ENCODE results near the gene MCM7. TPM values are rescaled to one million over a fixed set of nuclear protein-coding genes. Genes with fewer than 3 reads are reported as not detected.

The MCM7 gene
- total and polyA plus RNA-seq, 4 experiments from 2014 or later = 26.9 to 173 (median 97.2) TPM

DNA sequence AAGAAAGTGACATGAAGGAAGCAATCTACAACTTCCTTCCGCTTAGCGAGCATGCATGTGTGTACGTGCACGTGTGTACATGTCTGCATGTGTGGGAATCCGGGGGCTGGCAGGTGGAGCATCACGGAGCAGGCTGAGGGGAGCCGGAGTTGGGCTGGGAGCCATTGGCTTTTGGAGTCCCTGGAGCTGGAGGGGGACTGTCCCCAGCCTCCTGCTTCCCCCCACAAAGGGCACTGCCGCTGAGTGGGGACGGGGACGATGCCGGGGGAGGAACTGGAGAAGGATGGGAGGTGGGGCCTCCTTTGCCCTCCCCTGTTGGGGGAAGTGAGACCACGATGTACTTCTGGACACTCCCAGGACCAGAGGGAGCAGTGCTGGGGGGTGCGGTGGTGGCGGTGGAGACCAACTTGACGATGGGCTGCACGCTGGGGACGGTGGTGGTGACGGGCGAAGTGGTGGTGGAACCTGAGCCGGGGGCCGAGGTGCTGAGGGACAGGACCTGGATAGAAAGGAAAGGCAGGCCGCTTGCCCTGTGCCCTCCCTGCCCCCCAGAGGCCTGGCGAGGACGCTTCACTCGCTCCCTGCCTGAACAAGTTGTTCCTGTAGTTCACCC is 6.0 kb upstream of the MCM7 start:
- Histone ChIP-seq H3K4me1 (ENCODE audit: insufficient read depth, low read length) (peaks cover 3% of the 10 kb centered on the region), H3K4me3 (ENCODE audit: low read length in 2 of 2) (no peak overlapping the region), H3K36me3 (ENCODE audit: insufficient read depth, low read length) (peaks cover 37% of the 10 kb centered on the region), H3K9me3 (ENCODE audit: control insufficient read depth in 1 of 2, low read length in 2 of 2) (no peaks in the 10 kb centered on the region), H3K27me3 (ENCODE audit: insufficient read depth, low read length) (no peaks in the 10 kb centered on the region), H3K27ac (ENCODE audit: low read depth, low read length) (no peak overlapping the region)
- ChIA-PET POLR2A (ENCODE audit: partially characterized antibody) (no interaction called here), CTCF (ENCODE audit: partially characterized antibody) (interaction anchor here (1.0 kb wide), 1 partner anchor 116 kb away, joined by 3 read pairs; no protein-coding TSS in a partner anchor)
- intact Hi-C loops (cut with micrococcal nuclease) = no loop called here
- Mint-ChIP-seq H3K4me3 (no peak overlapping the region), H3K9me3 (no peaks in the 10 kb centered on the region), H3K36me3 (peaks cover 32 to 51% of the 10 kb centered on the region in 2 donors), H3K27me3 (no peaks in the 10 kb centered on the region), H3K4me1 (peaks cover 3 to 14% (median 5%) of the 10 kb centered on the region in 4 donors), H3K27ac (no peak overlapping the region)
- DNase-seq = no peak

DNA sequence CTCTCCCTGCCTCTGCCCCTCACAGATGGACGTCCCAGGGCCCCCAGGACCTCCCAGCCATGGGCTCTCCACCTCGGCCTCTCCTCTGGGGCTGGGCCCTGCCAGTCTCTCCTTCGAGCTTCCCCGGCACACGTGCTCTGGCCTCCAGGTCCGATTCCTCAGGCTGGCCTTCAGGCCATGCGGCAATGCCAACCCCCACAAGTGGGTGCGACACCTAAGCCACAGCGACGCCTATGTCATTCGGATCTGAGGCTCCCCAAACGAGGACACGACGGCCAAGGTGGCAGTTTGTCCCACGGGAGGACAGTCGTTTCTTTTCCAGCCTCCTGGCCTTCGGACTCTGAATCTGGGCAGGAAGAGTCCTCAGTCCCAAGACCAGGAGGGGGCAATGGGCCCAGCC is 5.4 kb upstream of the MCM7 start:
- H3K27me3 ChIP-seq (ENCODE audit: insufficient read depth, low read length) = no peaks in the 10 kb centered on the region
- intact Hi-C loops (cut with micrococcal nuclease) = no loop called here
- H3K27me3 Mint-ChIP-seq = no peaks in the 10 kb centered on the region
- no peak overlapping the region for H3K27ac Mint-ChIP-seq
- ChIA-PET POLR2A (ENCODE audit: partially characterized antibody) (interaction anchor here (8.2 kb wide), 1 partner anchor 17 kb away, joined by 175 read pairs; the partner anchor contains the start of genes CNPY4 and MBLAC1), CTCF (ENCODE audit: partially characterized antibody) (no interaction called here)
- H3K4me1 ChIP-seq (ENCODE audit: insufficient read depth, low read length) = peaks cover 8% of the 10 kb centered on the region
- H3K4me3 Mint-ChIP-seq = no peak overlapping the region
- no peak overlapping the region for H3K27ac ChIP-seq (ENCODE audit: low read depth, low read length)
- H3K9me3 ChIP-seq (ENCODE audit: control insufficient read depth in 1 of 2, low read length in 2 of 2) = no peaks in the 10 kb centered on the region
- peaks cover 32% of the 10 kb centered on the region for H3K36me3 ChIP-seq (ENCODE audit: insufficient read depth, low read length)
- no peak overlapping the region for H3K4me3 ChIP-seq (ENCODE audit: low read length in 2 of 2)
- no peak for DNase-seq
- H3K36me3 Mint-ChIP-seq = peaks cover 29 to 46% of the 10 kb centered on the region in 2 donors
- no peaks in the 10 kb centered on the region for H3K9me3 Mint-ChIP-seq
- H3K4me1 Mint-ChIP-seq = peaks cover 3 to 15% (median 6%) of the 10 kb centered on the region in 4 donors

DNA sequence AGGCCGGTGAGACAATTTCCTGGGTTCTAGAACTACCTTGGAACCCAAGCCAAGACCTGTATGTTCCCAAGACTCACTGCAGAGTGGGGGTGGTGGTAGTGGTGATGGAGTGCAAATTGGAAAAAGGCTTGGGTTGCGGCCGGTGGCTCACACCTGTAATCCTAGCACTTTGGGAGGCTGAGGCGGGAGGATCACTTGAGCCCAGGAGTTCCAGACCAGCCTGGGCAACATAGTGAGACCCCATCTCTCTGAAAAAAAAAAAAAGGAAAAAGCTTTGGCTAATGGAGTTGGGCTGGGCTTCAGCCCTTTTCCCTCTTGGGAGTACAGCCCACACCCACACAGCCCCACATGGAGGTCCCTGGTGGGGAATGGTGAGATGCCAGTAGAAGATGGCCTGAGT is 4.3 kb upstream of the MCM7 start:
- Histone ChIP-seq H3K4me3 (ENCODE audit: low read length in 2 of 2) (no peak overlapping the region), H3K27me3 (ENCODE audit: insufficient read depth, low read length) (no peaks in the 10 kb centered on the region), H3K9me3 (ENCODE audit: control insufficient read depth in 1 of 2, low read length in 2 of 2) (no peaks in the 10 kb centered on the region), H3K27ac (ENCODE audit: low read depth, low read length) (no peak overlapping the region), H3K36me3 (ENCODE audit: insufficient read depth, low read length) (peaks cover 23% of the 10 kb centered on the region), H3K4me1 (ENCODE audit: insufficient read depth, low read length) (peaks cover 8% of the 10 kb centered on the region)
- peaks cover 21 to 47% of the 10 kb centered on the region in 2 donors for H3K36me3 Mint-ChIP-seq
- ChIA-PET POLR2A (ENCODE audit: partially characterized antibody) (interaction anchor here (0.8 to 8.2 kb wide), 3 partner anchors 9 to 18 kb away, joined by 3 to 175 read pairs (median 4); partner anchors contain the start of genes CNPY4 and MBLAC1), CTCF (ENCODE audit: partially characterized antibody) (interaction anchor here (0.6 to 1.5 kb wide), 2 partner anchors 25 to 77 kb away, joined by 3 read pairs; no protein-coding TSS in a partner anchor)
- DNase-seq = no peak
- H3K9me3 Mint-ChIP-seq = no peaks in the 10 kb centered on the region
- peaks cover 3 to 18% (median 11%) of the 10 kb centered on the region in 4 donors for H3K4me1 Mint-ChIP-seq
- peak overlapping the region in 1 of 7 donors; percentile 19 for H3K27ac Mint-ChIP-seq
- intact Hi-C loops (cut with micrococcal nuclease) = no loop called here
- peaks cover 0 to under 1% of the 10 kb centered on the region in 2 donors for H3K27me3 Mint-ChIP-seq
- no peak overlapping the region for H3K4me3 Mint-ChIP-seq

DNA sequence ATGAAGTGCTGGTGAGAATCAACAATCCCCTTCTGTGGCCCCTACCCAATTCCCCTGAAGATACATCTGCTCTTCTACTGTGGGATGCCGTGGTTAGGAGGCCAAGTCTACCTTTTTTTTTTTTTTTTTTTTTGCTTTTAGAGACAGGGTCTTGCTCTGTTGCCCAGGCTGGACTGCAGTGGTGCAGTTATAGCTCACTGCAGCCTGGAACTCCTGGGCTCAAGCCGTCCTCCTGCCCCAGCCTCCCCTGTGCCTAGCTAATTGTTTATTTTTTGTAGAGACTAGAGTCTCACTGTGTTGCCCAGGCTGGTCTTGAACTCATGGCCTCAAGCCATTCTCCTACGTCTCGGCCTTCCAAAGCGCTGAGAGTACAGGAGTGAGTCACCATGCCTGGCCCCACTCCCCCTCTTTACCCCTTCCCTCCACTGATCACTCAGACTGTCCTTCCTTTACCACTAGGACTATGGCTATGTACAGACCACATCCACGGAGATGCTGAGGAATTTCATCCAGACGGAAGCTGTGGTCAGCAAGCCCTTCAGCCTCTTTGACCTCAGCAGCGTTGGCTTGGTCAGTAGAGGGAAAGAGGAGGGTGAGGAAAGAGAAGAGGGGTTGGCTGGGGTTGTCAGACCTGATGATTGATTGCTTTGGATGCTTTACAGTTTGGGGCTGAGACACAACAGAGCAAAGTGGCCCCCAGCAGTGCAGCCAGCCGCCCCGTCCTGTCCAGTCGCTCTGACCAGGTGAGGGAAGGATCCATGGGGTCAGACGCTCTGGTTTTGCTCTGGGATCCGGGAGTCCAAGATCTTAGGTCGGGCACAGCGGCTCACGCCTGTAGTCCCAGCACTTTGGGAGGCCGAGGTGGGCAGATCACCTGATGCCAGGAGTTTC is 2.0 kb upstream of the MCM7 start:
- H3K36me3 ChIP-seq (ENCODE audit: insufficient read depth, low read length) = peaks cover 24% of the 10 kb centered on the region
- Mint-ChIP-seq H3K27ac (peak overlapping the region; percentile 36 to 99 (median 79)), H3K27me3 (peaks cover 0 to 2% of the 10 kb centered on the region in 2 donors), H3K9me3 (no peaks in the 10 kb centered on the region), H3K36me3 (peaks cover 23 to 50% of the 10 kb centered on the region in 2 donors), H3K4me1 (peaks cover 20 to 42% (median 28%) of the 10 kb centered on the region in 4 donors), H3K4me3 (peak overlapping the region in 7 of 8 donors; percentile 77 to 93 (median 81))
- ChIA-PET CTCF (ENCODE audit: partially characterized antibody) (interaction anchor here (1.2 to 4.8 kb wide), 4 partner anchors 14 to 30 kb away, joined by 4 to 28 read pairs (median 16); partner anchors contain the start of gene COPS6), POLR2A (ENCODE audit: partially characterized antibody) (interaction anchor here (0.6 to 8.2 kb wide), 10 partner anchors 8 to 786 kb away, joined by 3 to 175 read pairs (median 10); partner anchors contain the start of genes CNPY4, COPS6, GJC3 and MBLAC1)
- no peaks in the 10 kb centered on the region for H3K27me3 ChIP-seq (ENCODE audit: insufficient read depth, low read length)
- H3K9me3 ChIP-seq (ENCODE audit: control insufficient read depth in 1 of 2, low read length in 2 of 2) = no peaks in the 10 kb centered on the region
- no peak overlapping the region for H3K27ac ChIP-seq (ENCODE audit: low read depth, low read length)
- no peak for DNase-seq
- H3K4me3 ChIP-seq (ENCODE audit: low read length in 2 of 2) = no peak overlapping the region
- peaks cover 25% of the 10 kb centered on the region for H3K4me1 ChIP-seq (ENCODE audit: insufficient read depth, low read length)
- intact Hi-C loops (cut with micrococcal nuclease) = loop anchor here (5.0 kb wide), 1 partner anchor 631 kb away; the partner anchor contains the start of gene ZNF789

DNA sequence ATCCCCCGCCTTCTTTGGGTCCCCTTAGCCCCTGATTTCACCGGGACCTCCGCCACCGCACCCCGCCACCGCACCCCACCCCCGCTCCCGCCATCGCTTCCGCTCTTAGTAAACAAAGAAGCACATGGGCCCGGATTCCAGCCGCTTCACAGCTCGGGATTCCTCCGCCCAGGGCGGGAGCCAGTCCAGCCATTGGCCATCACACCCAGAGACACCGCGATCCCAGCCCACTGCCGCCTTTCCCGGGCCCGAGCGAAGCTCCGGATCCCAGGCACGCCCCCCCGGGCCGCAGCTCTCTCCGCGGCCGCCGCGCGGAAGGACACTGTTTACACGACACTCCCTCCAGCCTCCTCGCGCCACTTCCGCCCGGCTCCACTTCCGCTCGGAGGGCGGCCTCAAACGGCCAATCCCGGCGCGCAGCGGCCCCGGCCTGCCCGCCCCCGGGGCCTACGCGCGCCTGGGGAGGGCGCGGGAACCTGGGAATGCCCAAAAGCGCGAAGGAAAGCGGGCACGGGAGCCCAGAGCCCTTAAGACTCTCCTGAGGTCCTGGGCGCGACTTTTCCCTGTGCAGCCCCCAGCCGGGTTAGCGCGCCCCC is 679 bp downstream of the MCM7 start:
- H3K4me1 Mint-ChIP-seq = peaks cover 22 to 50% (median 34%) of the 10 kb centered on the region in 4 donors
- peaks cover 0 to 2% of the 10 kb centered on the region in 2 donors for H3K27me3 Mint-ChIP-seq
- peaks cover 39% of the 10 kb centered on the region for H3K36me3 ChIP-seq (ENCODE audit: insufficient read depth, low read length)
- no peaks in the 10 kb centered on the region for H3K9me3 ChIP-seq (ENCODE audit: control insufficient read depth in 1 of 2, low read length in 2 of 2)
- peak overlapping the region; percentile 92 to 95 (median 93) for H3K4me3 Mint-ChIP-seq
- peak overlapping the region; percentile 91 to 99 (median 97) for H3K27ac Mint-ChIP-seq
- H3K4me3 ChIP-seq (ENCODE audit: low read length in 2 of 2) = peak overlapping the region; percentile 95
- peak overlapping the region; percentile 96 for H3K27ac ChIP-seq (ENCODE audit: low read depth, low read length)
- no peaks in the 10 kb centered on the region for H3K27me3 ChIP-seq (ENCODE audit: insufficient read depth, low read length)
- H3K4me1 ChIP-seq (ENCODE audit: insufficient read depth, low read length) = peaks cover 29% of the 10 kb centered on the region
- DNase-seq = peak; percentile 86 to 96 (median 92)
- ChIA-PET POLR2A (ENCODE audit: partially characterized antibody) (interaction anchor here (0.7 to 8.2 kb wide), 27 partner anchors 11 to 787 kb away, joined by 3 to 175 read pairs (median 4); partner anchors contain the start of genes CNPY4, COPS6, FBXO24 and GAL3ST4), CTCF (ENCODE audit: partially characterized antibody) (interaction anchor here (0.9 to 4.8 kb wide), 9 partner anchors 11 to 32 kb away, joined by 3 to 28 read pairs (median 5); partner anchors contain the start of genes COPS6 and MBLAC1)
- intact Hi-C loops (cut with micrococcal nuclease) = loop anchor here (1.0 to 5.0 kb wide), 6 partner anchors 12 to 628 kb away; partner anchors contain the start of genes CNPY4, COPS6, MBLAC1 and TAF6
- peaks cover 36 to 58% of the 10 kb centered on the region in 2 donors for H3K36me3 Mint-ChIP-seq
- H3K9me3 Mint-ChIP-seq = peaks cover 0 to 2% (median 0%) of the 10 kb centered on the region in 8 donors

DNA sequence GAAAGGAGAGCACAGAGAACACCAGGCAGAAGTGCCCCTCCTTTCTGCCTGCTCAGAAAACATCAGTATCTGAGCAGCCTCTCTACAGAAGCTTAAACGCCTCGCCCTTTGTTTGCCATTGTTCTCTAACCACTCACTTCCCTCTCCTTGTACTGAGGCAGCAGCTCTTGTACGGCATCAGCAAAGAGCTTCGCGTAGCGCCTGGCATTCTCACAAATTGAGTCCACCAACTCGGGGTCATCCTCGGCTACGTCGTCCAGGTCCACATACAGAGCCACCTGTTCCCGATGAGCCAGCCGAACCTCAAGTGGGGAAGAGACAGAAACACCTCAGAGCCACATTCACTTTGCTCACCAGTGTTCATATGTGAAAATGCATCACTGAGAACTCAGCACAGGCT is 1.7 kb downstream of the MCM7 start:
- Histone ChIP-seq H3K27me3 (ENCODE audit: insufficient read depth, low read length) (no peaks in the 10 kb centered on the region), H3K27ac (ENCODE audit: low read depth, low read length) (peak overlapping the region; percentile 96), H3K4me3 (ENCODE audit: low read length in 2 of 2) (peak overlapping the region; percentile 80 to 95), H3K36me3 (ENCODE audit: insufficient read depth, low read length) (peaks cover 50% of the 10 kb centered on the region), H3K4me1 (ENCODE audit: insufficient read depth, low read length) (peaks cover 29% of the 10 kb centered on the region), H3K9me3 (ENCODE audit: control insufficient read depth in 1 of 2, low read length in 2 of 2) (no peaks in the 10 kb centered on the region)
- Mint-ChIP-seq H3K9me3 (peaks cover 0 to 2% (median 0%) of the 10 kb centered on the region in 8 donors), H3K27me3 (peaks cover 0 to 2% of the 10 kb centered on the region in 2 donors), H3K4me3 (peak overlapping the region; percentile 92 to 95 (median 93)), H3K27ac (peak overlapping the region; percentile 91 to 99 (median 97)), H3K36me3 (peaks cover 42 to 65% of the 10 kb centered on the region in 2 donors), H3K4me1 (peaks cover 22 to 53% (median 34%) of the 10 kb centered on the region in 4 donors)
- no peak for DNase-seq
- intact Hi-C loops (cut with micrococcal nuclease) = no loop called here
- ChIA-PET CTCF (ENCODE audit: partially characterized antibody) (interaction anchor here (0.7 to 1.4 kb wide), 2 partner anchors 14 to 33 kb away, joined by 3 to 4 read pairs; no protein-coding TSS in a partner anchor), POLR2A (ENCODE audit: partially characterized antibody) (interaction anchor here (3.0 to 8.2 kb wide), 6 partner anchors 10 to 50 kb away, joined by 20 to 175 read pairs (median 36); partner anchors contain the start of genes CNPY4, COPS6, MBLAC1 and ZNF3)
